ENCODE data around the gene ERCC1.

DNA sequence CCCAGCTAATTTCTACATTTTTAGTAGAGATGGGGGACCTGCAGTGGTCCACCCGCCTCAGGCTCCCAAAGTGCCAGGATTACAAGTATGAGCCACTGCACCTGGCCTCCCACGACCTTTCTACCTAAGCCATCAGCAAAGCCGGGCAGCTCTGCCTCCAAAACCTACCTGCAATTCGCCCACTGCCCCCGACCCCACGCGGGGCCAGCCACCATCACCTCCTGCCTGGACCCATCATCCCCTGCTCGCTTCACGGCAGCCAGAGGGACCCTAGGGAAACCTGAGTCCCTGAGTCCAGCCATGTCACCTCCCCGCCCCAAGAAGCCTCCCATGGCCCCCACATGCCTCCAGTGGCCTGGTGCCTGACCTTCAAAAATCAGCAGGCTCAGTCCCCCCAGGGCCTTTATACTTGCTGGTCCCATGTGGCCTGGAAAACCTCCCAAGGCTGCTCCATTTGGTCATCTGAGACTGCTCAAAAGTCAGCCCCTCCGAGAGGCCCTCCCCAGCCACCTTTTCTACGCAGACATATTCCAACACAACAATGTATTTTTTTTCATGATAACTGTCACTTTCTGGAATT lies 65.4 kb downstream of the ERCC1 start:
- TF ChIP-seq, protein P1, sequence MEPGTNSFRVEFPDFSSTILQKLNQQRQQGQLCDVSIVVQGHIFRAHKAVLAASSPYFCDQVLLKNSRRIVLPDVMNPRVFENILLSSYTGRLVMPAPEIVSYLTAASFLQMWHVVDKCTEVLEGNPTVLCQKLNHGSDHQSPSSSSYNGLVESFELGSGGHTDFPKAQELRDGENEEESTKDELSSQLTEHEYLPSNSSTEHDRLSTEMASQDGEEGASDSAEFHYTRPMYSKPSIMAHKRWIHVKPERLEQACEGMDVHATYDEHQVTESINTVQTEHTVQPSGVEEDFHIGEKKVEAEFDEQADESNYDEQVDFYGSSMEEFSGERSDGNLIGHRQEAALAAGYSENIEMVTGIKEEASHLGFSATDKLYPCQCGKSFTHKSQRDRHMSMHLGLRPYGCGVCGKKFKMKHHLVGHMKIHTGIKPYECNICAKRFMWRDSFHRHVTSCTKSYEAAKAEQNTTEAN (CRISPR knock-in tag; IDR thresholded peaks at IDR 0.05) = no peak
- TF ChIP-seq, protein P2, sequence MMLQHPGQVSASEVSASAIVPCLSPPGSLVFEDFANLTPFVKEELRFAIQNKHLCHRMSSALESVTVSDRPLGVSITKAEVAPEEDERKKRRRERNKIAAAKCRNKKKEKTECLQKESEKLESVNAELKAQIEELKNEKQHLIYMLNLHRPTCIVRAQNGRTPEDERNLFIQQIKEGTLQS (CRISPR knock-in tag; conservative IDR thresholded peaks at IDR 0.05) = no peak
- TF ChIP-seq CTCF (IDR thresholded peaks at IDR 0.05) = no peak
- TF ChIP-seq, protein P3, sequence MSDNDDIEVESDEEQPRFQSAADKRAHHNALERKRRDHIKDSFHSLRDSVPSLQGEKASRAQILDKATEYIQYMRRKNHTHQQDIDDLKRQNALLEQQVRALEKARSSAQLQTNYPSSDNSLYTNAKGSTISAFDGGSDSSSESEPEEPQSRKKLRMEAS (CRISPR knock-in tag; IDR thresholded peaks at IDR 0.05) = no peak

Measured in WTC11 (cell line).